ENCODE results near the gene SELENOS. TPM values are rescaled to one million over a fixed set of nuclear protein-coding genes. Genes with fewer than 3 reads are reported as not detected.

SELENOS gene
- total and polyA plus RNA-seq, 9 of the 15 experiments (the other 6 are each of a cell fraction or from before 2014, with no cell fraction given): 24.9 to 57.4 (median 47.9) TPM

DNA sequence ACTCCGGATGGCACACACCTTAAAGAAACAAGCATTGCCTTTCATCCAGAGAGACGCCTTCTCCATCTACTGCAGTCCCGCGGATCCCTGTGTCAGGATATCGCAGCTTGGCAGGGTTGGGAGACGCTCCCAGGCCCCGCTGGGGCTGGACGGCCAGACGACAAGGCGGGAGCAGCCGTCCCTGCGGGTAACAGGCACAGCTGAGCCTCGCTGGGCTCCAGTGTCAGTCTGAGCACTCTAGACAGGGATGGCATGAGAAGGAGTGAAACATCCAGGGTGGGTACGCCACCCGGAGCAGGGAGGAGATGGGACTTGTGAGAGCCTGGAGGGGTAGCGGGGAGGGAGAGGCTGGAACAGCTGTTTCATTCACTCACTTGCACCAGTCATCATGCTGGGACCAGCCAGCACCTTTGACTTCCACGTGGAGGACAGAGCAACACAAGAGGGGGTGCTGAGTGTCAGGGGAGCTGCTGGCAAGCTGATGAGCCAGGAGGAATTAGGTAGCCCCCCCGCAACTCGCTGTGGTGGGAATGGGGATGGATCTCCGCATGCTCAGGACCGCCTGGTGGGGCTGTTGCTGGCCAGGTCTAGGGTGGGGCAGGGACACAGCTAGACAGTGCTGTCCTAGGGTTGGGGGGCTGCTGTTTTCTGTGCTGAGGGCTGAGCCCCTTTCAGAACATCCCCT is 49.3 kb upstream of the SELENOS start:
- ChIA-PET POLR2A (interaction anchor here (0.6 to 1.3 kb wide), 5 partner anchors 11 to 67 kb away, joined by 3 read pairs; no protein-coding TSS in a partner anchor), CTCF (ENCODE audit: low intra/inter-chr PET ratio) (no interaction called here)
- no peak overlapping the region for H2AFZ ChIP-seq (ENCODE audit: low read depth, low read length)
- 44% methylated on average over 21 of the region's 21 CpGs for WGBS (ENCODE audit: insufficient coverage, low coverage, missing lambda C conversion rate)
- DNase-seq (ENCODE audit: extremely low read depth in 1 of 4, low spot score in 3 of 4): no peak
- H3K4me2 ChIP-seq (ENCODE audit: insufficient read depth, low read length): no peak overlapping the region
- in situ Hi-C loops (cut with MboI) (no loop called here), intact Hi-C loops (cut with micrococcal nuclease) (no loop called here)
- H4K20me1 ChIP-seq (replicated peaks; ENCODE audit: control insufficient read depth, insufficient read depth, low read length): no peaks in the 10 kb centered on the region
- no peak overlapping the region for H3K9ac ChIP-seq (ENCODE audit: insufficient read depth in 1 of 2, low read depth in 2 of 2, low read length in 2 of 2)
- TF ChIP-seq HSF4 (CRISPR knock-in tag; IDR thresholded peaks at IDR 0.05; ENCODE audit: borderline replicate concordance) (no peak), ELF2 (CRISPR knock-in tag; IDR thresholded peaks at IDR 0.05) (no peak), JUND (IDR thresholded peaks at IDR 0.05; ENCODE audit: borderline replicate concordance, low read depth, low read length) (no peak), JUND (tag; IDR thresholded peaks at IDR 0.05; ENCODE audit: borderline replicate concordance, low read depth, low read length) (no peak), FOXK2 (conservative IDR thresholded peaks at IDR 0.05 in 1 of 2, IDR thresholded peaks at IDR 0.05 in 1 of 2; ENCODE audit: low read depth in 2 of 2) (no peak), PHB2 (IDR thresholded peaks at IDR 0.05; ENCODE audit: low read depth) (no peak), SMAD2 (IDR thresholded peaks at IDR 0.05; ENCODE audit: low read depth, low read length) (no peak), SRSF9 (IDR thresholded peaks at IDR 0.05; ENCODE audit: borderline replicate concordance, low read depth, low read length) (no peak), FOSL1 (tag; conservative IDR thresholded peaks at IDR 0.05) (no peak)
- TF ChIP-seq, protein P1, sequence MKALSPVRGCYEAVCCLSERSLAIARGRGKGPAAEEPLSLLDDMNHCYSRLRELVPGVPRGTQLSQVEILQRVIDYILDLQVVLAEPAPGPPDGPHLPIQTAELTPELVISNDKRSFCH (CRISPR knock-in tag; IDR thresholded peaks at IDR 0.05): no peak
- TF ChIP-seq, protein P1 (tag; IDR thresholded peaks at IDR 0.05): no peak
- TF ChIP-seq, protein P2, sequence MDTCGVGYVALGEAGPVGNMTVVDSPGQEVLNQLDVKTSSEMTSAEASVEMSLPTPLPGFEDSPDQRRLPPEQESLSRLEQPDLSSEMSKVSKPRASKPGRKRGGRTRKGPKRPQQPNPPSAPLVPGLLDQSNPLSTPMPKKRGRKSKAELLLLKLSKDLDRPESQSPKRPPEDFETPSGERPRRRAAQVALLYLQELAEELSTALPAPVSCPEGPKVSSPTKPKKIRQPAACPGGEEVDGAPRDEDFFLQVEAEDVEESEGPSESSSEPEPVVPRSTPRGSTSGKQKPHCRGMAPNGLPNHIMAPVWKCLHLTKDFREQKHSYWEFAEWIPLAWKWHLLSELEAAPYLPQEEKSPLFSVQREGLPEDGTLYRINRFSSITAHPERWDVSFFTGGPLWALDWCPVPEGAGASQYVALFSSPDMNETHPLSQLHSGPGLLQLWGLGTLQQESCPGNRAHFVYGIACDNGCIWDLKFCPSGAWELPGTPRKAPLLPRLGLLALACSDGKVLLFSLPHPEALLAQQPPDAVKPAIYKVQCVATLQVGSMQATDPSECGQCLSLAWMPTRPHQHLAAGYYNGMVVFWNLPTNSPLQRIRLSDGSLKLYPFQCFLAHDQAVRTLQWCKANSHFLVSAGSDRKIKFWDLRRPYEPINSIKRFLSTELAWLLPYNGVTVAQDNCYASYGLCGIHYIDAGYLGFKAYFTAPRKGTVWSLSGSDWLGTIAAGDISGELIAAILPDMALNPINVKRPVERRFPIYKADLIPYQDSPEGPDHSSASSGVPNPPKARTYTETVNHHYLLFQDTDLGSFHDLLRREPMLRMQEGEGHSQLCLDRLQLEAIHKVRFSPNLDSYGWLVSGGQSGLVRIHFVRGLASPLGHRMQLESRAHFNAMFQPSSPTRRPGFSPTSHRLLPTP (IDR thresholded peaks at IDR 0.05; ENCODE audit: borderline replicate concordance, extremely low read depth, insufficient read length): no peak
- TF ChIP-seq, protein P3, sequence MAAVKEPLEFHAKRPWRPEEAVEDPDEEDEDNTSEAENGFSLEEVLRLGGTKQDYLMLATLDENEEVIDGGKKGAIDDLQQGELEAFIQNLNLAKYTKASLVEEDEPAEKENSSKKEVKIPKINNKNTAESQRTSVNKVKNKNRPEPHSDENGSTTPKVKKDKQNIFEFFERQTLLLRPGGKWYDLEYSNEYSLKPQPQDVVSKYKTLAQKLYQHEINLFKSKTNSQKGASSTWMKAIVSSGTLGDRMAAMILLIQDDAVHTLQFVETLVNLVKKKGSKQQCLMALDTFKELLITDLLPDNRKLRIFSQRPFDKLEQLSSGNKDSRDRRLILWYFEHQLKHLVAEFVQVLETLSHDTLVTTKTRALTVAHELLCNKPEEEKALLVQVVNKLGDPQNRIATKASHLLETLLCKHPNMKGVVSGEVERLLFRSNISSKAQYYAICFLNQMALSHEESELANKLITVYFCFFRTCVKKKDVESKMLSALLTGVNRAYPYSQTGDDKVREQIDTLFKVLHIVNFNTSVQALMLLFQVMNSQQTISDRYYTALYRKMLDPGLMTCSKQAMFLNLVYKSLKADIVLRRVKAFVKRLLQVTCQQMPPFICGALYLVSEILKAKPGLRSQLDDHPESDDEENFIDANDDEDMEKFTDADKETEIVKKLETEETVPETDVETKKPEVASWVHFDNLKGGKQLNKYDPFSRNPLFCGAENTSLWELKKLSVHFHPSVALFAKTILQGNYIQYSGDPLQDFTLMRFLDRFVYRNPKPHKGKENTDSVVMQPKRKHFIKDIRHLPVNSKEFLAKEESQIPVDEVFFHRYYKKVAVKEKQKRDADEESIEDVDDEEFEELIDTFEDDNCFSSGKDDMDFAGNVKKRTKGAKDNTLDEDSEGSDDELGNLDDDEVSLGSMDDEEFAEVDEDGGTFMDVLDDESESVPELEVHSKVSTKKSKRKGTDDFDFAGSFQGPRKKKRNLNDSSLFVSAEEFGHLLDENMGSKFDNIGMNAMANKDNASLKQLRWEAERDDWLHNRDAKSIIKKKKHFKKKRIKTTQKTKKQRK (IDR thresholded peaks at IDR 0.05; ENCODE audit: borderline replicate concordance, low read depth, low read length): no peak
- no peaks in the 10 kb centered on the region for H3K9me3 ChIP-seq (replicated peaks; ENCODE audit: control insufficient read depth, insufficient read depth, low read depth, low read length)
- peak; percentile 36; the same call in 1 of the 3 replicates for ATAC-seq
- no peak overlapping the region for H3K27ac ChIP-seq (ENCODE audit: extremely low read depth, low read depth, low read length)
- H3K4me1 ChIP-seq (replicated peaks in 1 of 2; ENCODE audit: control insufficient read depth in 2 of 2, insufficient read depth in 2 of 2, low read length in 2 of 2): no peaks in the 10 kb centered on the region
- H3K4me3 ChIP-seq: no peak overlapping the region
- H3K9me1 ChIP-seq (ENCODE audit: control insufficient read depth, insufficient read depth, low read length): no peaks in the 10 kb centered on the region
- BruUV-seq (replicated peaks): no TSS peak
- H3K79me2 ChIP-seq (ENCODE audit: control insufficient read depth, insufficient read depth, low read length): no peaks in the 10 kb centered on the region
- FAIRE-seq: no peak
- peaks cover 0 to 15% of the 10 kb centered on the region in 2 experiments; a peak in 2 of 5 replicates for H3K27me3 ChIP-seq (ENCODE audit: control insufficient read depth in 2 of 2, insufficient read depth in 2 of 2, low read length in 2 of 2)
- H3K36me3 ChIP-seq (ENCODE audit: control insufficient read depth, insufficient read depth, low read length): no peaks in the 10 kb centered on the region

All from K562 (cell line).